ENCODE results near the gene GAGE12J.
"Not testable (repeated sequence)": the region's sequence is repeated elsewhere in the genome, so short reads cannot be mapped to it uniquely, and the experiment has no call there.

The GAGE12J gene

GRCh38 chrX:49292400-49293362 lies 29.2 kb upstream of the GAGE12J start:
- Histone ChIP-seq H3K4me3 (no peak overlapping the region), H3K9me3 (no peaks in the 10 kb centered on the region), H3K4me1 (peaks cover 8% of the 10 kb centered on the region), H3K36me3 (replicated peaks) (no peaks in the 10 kb centered on the region; the same call in 1 of the 2 replicates), H3K27me3 (ENCODE audit: low read depth) (peaks cover 6% of the 10 kb centered on the region)
- DNase-seq (ENCODE audit: low spot score in 2 of 2), result peak in 1 of 2 experiments; percentile 30
- in situ Hi-C loops (cut with MboI; ENCODE audit: low sequenced_read_pairs), result no loop called here

GRCh38 chrX:49299293-49299692 lies 22.5 kb upstream of the GAGE12J start:
- H3K4me3 ChIP-seq; H3K4me1 ChIP-seq; H3K9me3 ChIP-seq; in situ Hi-C loops (cut with MboI; ENCODE audit: low sequenced_read_pairs); H3K36me3 ChIP-seq (replicated peaks); DNase-seq (ENCODE audit: low spot score in 2 of 2): not testable (repeated sequence)
- peaks cover 12% of the 10 kb centered on the region for H3K27me3 ChIP-seq (ENCODE audit: low read depth)

- Histone ChIP-seq H3K9me3 (no peaks in the 10 kb centered on the region), H3K4me3 (no peak overlapping the region), H3K36me3 (replicated peaks) (no peaks in the 10 kb centered on the region), H3K27me3 (ENCODE audit: low read depth) (peaks cover 12% of the 10 kb centered on the region), H3K4me1 (no peaks in the 10 kb centered on the region)
- in situ Hi-C loops (cut with MboI; ENCODE audit: low sequenced_read_pairs), result no loop called here
- DNase-seq (ENCODE audit: low spot score in 2 of 2), result no peak
These were observed 21.1 kb upstream of the GAGE12J start for GRCh38 chrX:49300703-49301102.

- no peak within 1 kb of the TSS for H3K4me3 ChIP-seq
- no peaks in the 10 kb centered on the region for H3K4me1 ChIP-seq
- H3K36me3 ChIP-seq (replicated peaks), result no peaks in the 10 kb centered on the region
- H3K9me3 ChIP-seq, result no peaks in the 10 kb centered on the region
- no peak for DNase-seq (ENCODE audit: low spot score in 2 of 2)
- H3K27me3 ChIP-seq (ENCODE audit: low read depth), result peaks cover 6% of the 10 kb centered on the region; the same call in 1 of the 2 replicates
- in situ Hi-C loops (cut with MboI; ENCODE audit: low sequenced_read_pairs), result no loop called here
These were observed 18.5 kb upstream of the GAGE12J start, which contains the start of gene GAGE10 for GRCh38 chrX:49303346-49303745. Gene GAGE10, plus strand, starts transcription at chrX:49303646. Its CDS starts 1,214 bp downstream, at chrX:49304860.

GRCh38 chrX:49307775-49308174 lies 14.1 kb upstream of the GAGE12J start:
- H3K9me3 ChIP-seq; H3K4me3 ChIP-seq; in situ Hi-C loops (cut with MboI; ENCODE audit: low sequenced_read_pairs); DNase-seq (ENCODE audit: low spot score in 2 of 2); H3K4me1 ChIP-seq; H3K27me3 ChIP-seq (ENCODE audit: low read depth); H3K36me3 ChIP-seq (replicated peaks): not testable (repeated sequence)

GRCh38 chrX:49308604-49309269 lies 13.1 kb upstream of the GAGE12J start:
- H3K27me3 ChIP-seq (ENCODE audit: low read depth), result peaks cover 4% of the 10 kb centered on the region; the same call in 1 of the 2 replicates
- DNase-seq (ENCODE audit: low spot score in 2 of 2), result no peak

GRCh38 chrX:49309401-49309981 lies 12.3 kb upstream of the GAGE12J start:
- H3K4me1 ChIP-seq, result no peaks in the 10 kb centered on the region
- H3K9me3 ChIP-seq, result no peaks in the 10 kb centered on the region
- peaks cover 11% of the 10 kb centered on the region; the same call in 1 of the 2 replicates for H3K27me3 ChIP-seq (ENCODE audit: low read depth)
- H3K4me3 ChIP-seq, result no peak overlapping the region
- in situ Hi-C loops (cut with MboI; ENCODE audit: low sequenced_read_pairs), result no loop called here
- DNase-seq (ENCODE audit: low spot score in 2 of 2), result no peak
- H3K36me3 ChIP-seq (replicated peaks), result no peaks in the 10 kb centered on the region

More at GRCh38 chrX:49308604-49309269, 13.1 kb upstream of the GAGE12J start:
- in situ Hi-C loops (cut with MboI; ENCODE audit: low sequenced_read_pairs), result no loop called here
- Histone ChIP-seq H3K9me3 (no peaks in the 10 kb centered on the region), H3K4me3 (no peak overlapping the region), H3K4me1 (no peaks in the 10 kb centered on the region), H3K36me3 (replicated peaks) (no peaks in the 10 kb centered on the region)

- Histone ChIP-seq H3K4me3 (no peak overlapping the region), H3K27me3 (ENCODE audit: low read depth) (peaks cover 18% of the 10 kb centered on the region), H3K4me1 (no peaks in the 10 kb centered on the region), H3K9me3 (no peaks in the 10 kb centered on the region), H3K36me3 (replicated peaks) (no peaks in the 10 kb centered on the region)
- in situ Hi-C loops (cut with MboI; ENCODE audit: low sequenced_read_pairs), result no loop called here
- DNase-seq (ENCODE audit: low spot score in 2 of 2), result no peak
These were observed 11.5 kb upstream of the GAGE12J start for GRCh38 chrX:49310371-49310770.

- H3K27me3 ChIP-seq (ENCODE audit: low read depth), result peaks cover 33% of the 10 kb centered on the region
- H3K36me3 ChIP-seq (replicated peaks), result no peaks in the 10 kb centered on the region
- in situ Hi-C loops (cut with MboI; ENCODE audit: low sequenced_read_pairs), result no loop called here
- no peaks in the 10 kb centered on the region for H3K4me1 ChIP-seq
- DNase-seq (ENCODE audit: low spot score in 2 of 2), result no peak
- H3K9me3 ChIP-seq, result no peaks in the 10 kb centered on the region
- H3K4me3 ChIP-seq, result no peak overlapping the region
These were observed 9.7 kb upstream of the GAGE12J start for GRCh38 chrX:49312176-49312575.

- no peaks in the 10 kb centered on the region for H3K9me3 ChIP-seq
- DNase-seq (ENCODE audit: low spot score in 2 of 2), result no peak
- in situ Hi-C loops (cut with MboI; ENCODE audit: low sequenced_read_pairs), result no loop called here
- no peaks in the 10 kb centered on the region for H3K4me1 ChIP-seq
- H3K36me3 ChIP-seq (replicated peaks), result no peaks in the 10 kb centered on the region
- H3K27me3 ChIP-seq (ENCODE audit: low read depth), result peaks cover 33% of the 10 kb centered on the region
- H3K4me3 ChIP-seq, result no peak overlapping the region
These were observed 5.8 kb upstream of the GAGE12J start for GRCh38 chrX:49316085-49316484.

GRCh38 chrX:49322266-49322665 lies 429 bp downstream of the GAGE12J start:
- H3K27me3 ChIP-seq (ENCODE audit: low read depth); H3K4me3 ChIP-seq; H3K4me1 ChIP-seq; DNase-seq (ENCODE audit: low spot score in 2 of 2); in situ Hi-C loops (cut with MboI; ENCODE audit: low sequenced_read_pairs); H3K9me3 ChIP-seq; H3K36me3 ChIP-seq (replicated peaks): not testable (repeated sequence)

- H3K4me3 ChIP-seq; H3K9me3 ChIP-seq; DNase-seq (ENCODE audit: low spot score in 2 of 2); in situ Hi-C loops (cut with MboI; ENCODE audit: low sequenced_read_pairs); H3K27me3 ChIP-seq (ENCODE audit: low read depth); H3K4me1 ChIP-seq; H3K36me3 ChIP-seq (replicated peaks): not testable (repeated sequence)
These were observed 1.9 kb downstream of the GAGE12J start for GRCh38 chrX:49323735-49324134.

- H3K4me1 ChIP-seq; in situ Hi-C loops (cut with MboI; ENCODE audit: low sequenced_read_pairs); H3K4me3 ChIP-seq; DNase-seq (ENCODE audit: low spot score in 2 of 2); H3K36me3 ChIP-seq (replicated peaks); H3K9me3 ChIP-seq; H3K27me3 ChIP-seq (ENCODE audit: low read depth): not testable (repeated sequence)
These were observed 8.6 kb downstream of the GAGE12J start for GRCh38 chrX:49330421-49330820.

- H3K4me1 ChIP-seq; DNase-seq (ENCODE audit: low spot score in 2 of 2); H3K36me3 ChIP-seq (replicated peaks); H3K27me3 ChIP-seq (ENCODE audit: low read depth); H3K9me3 ChIP-seq; H3K4me3 ChIP-seq; in situ Hi-C loops (cut with MboI; ENCODE audit: low sequenced_read_pairs): not testable (repeated sequence)
These were observed 9.4 kb downstream of the GAGE12J start, which contains the start of gene GAGE13 for GRCh38 chrX:49331282-49331681. Gene GAGE13, plus strand, starts transcription at chrX:49331582. Its CDS starts 1,156 bp downstream, at chrX:49332738.
